Measurements from ENCODE around the gene ITGB2. TPM values are rescaled to one million over a fixed set of nuclear protein-coding genes. Genes with fewer than 3 reads are reported as not detected.

ITGB2 gene
- total RNA-seq, 1 experiment from 2014 or later, result 1.5 TPM

DNA sequence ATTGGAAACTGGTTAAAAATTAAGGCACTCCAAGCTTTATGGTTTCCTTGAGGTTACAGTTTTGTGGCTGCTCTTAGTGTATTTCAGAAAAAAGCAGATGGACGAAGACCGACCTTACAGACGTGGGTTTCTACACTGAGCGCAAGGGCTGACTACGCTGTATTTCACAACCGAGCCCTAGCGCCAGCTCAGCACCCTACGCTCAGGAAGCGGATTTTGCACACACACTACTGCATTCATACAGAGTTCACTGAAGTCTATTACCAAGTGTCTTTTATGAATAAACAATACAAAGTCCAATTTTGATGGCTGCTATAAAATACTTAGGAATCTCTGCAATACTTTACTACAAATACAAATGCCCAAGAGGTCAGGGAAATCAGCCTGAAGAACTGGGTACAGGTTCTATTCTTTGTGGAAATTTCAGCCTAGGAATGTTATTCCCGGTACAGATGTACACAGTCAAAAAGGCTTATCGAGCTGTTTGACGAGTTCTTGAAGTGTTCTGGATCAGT, 71.0 kb downstream of the ITGB2 start:
- H3K9me3 ChIP-seq (ENCODE audit: control insufficient read depth in 1 of 2, insufficient read depth in 1 of 2, low read depth in 1 of 2, low read length in 2 of 2), result no peaks in the 10 kb centered on the region
- no peaks in the 10 kb centered on the region for H3K27me3 ChIP-seq (ENCODE audit: insufficient read depth, low read length)
- no peak overlapping the region for H3K27ac ChIP-seq (ENCODE audit: low read depth, low read length)
- H3K9me2 ChIP-seq (ENCODE audit: insufficient read depth), result no peaks in the 10 kb centered on the region
- intact Hi-C loops (cut with micrococcal nuclease), result no loop called here
- TF ChIP-seq CEBPB (IDR thresholded peaks at IDR 0.05; ENCODE audit: low read depth) (no peak), SRF (IDR thresholded peaks at IDR 0.05; ENCODE audit: low read depth) (no peak), TCF7L2 (IDR thresholded peaks at IDR 0.05; ENCODE audit: borderline replicate concordance, extremely low read depth, insufficient read depth, insufficient read length) (no peak), SIN3A (IDR thresholded peaks at IDR 0.05; ENCODE audit: low read depth) (no peak), FOSL1 (IDR thresholded peaks at IDR 0.05; ENCODE audit: low read depth) (no peak), RAD21 (IDR thresholded peaks at IDR 0.05; ENCODE audit: low read depth) (no peak), ZNF274 (IDR thresholded peaks at IDR 0.05; ENCODE audit: low read depth, low read length) (no peak), CBX3 (IDR thresholded peaks at IDR 0.05; ENCODE audit: low read depth) (no peak), POLR2A (IDR thresholded peaks at IDR 0.05; ENCODE audit: borderline replicate concordance, extremely low read depth, insufficient read depth, insufficient read length) (no peak), JUND (IDR thresholded peaks at IDR 0.05) (no peak)
- TF ChIP-seq, protein P1, sequence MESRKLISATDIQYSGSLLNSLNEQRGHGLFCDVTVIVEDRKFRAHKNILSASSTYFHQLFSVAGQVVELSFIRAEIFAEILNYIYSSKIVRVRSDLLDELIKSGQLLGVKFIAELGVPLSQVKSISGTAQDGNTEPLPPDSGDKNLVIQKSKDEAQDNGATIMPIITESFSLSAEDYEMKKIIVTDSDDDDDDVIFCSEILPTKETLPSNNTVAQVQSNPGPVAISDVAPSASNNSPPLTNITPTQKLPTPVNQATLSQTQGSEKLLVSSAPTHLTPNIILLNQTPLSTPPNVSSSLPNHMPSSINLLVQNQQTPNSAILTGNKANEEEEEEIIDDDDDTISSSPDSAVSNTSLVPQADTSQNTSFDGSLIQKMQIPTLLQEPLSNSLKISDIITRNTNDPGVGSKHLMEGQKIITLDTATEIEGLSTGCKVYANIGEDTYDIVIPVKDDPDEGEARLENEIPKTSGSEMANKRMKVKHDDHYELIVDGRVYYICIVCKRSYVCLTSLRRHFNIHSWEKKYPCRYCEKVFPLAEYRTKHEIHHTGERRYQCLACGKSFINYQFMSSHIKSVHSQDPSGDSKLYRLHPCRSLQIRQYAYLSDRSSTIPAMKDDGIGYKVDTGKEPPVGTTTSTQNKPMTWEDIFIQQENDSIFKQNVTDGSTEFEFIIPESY (IDR thresholded peaks at IDR 0.05; ENCODE audit: extremely low read depth, insufficient replicate concordance, low read length), result no peak
- TF ChIP-seq, protein P2, sequence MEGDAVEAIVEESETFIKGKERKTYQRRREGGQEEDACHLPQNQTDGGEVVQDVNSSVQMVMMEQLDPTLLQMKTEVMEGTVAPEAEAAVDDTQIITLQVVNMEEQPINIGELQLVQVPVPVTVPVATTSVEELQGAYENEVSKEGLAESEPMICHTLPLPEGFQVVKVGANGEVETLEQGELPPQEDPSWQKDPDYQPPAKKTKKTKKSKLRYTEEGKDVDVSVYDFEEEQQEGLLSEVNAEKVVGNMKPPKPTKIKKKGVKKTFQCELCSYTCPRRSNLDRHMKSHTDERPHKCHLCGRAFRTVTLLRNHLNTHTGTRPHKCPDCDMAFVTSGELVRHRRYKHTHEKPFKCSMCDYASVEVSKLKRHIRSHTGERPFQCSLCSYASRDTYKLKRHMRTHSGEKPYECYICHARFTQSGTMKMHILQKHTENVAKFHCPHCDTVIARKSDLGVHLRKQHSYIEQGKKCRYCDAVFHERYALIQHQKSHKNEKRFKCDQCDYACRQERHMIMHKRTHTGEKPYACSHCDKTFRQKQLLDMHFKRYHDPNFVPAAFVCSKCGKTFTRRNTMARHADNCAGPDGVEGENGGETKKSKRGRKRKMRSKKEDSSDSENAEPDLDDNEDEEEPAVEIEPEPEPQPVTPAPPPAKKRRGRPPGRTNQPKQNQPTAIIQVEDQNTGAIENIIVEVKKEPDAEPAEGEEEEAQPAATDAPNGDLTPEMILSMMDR (IDR thresholded peaks at IDR 0.05 in 2 of 3, conservative IDR thresholded peaks at IDR 0.05 in 1 of 3; ENCODE audit: borderline replicate concordance in 1 of 3, insufficient read depth in 1 of 3, low read depth in 2 of 3, low read length in 2 of 3), result no peak
- TF ChIP-seq, protein P3, sequence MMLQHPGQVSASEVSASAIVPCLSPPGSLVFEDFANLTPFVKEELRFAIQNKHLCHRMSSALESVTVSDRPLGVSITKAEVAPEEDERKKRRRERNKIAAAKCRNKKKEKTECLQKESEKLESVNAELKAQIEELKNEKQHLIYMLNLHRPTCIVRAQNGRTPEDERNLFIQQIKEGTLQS (IDR thresholded peaks at IDR 0.05), result no peak
- H4K20me1 ChIP-seq (ENCODE audit: insufficient read depth), result no peaks in the 10 kb centered on the region
- DNase-seq (ENCODE audit: low read depth, low spot score) (no peak), ATAC-seq (no peak)
- TSS peak; percentile 35 for BruUV-seq (replicated peaks)
- CTCF ChIA-PET, result no interaction called here
- RAD21 ChIA-PET (ENCODE audit: low non-redundant PET in 1 of 2, low total read pairs in 2 of 2, uncharacterized antibody in 2 of 2, unreplicated experiment in 2 of 2), result no interaction called here
- H3K4me2 ChIP-seq (ENCODE audit: low read length), result no peak overlapping the region
- no peak overlapping the region for H3K9ac ChIP-seq (ENCODE audit: low read length)
- peaks cover 10 to 17% of the 10 kb centered on the region in 2 experiments; a peak in 3 of 4 replicates for H3K4me1 ChIP-seq (ENCODE audit: control insufficient read depth in 1 of 2, insufficient read depth in 2 of 2, low read length in 2 of 2)
- H3K36me3 ChIP-seq (ENCODE audit: control insufficient read depth in 1 of 2, insufficient read depth in 2 of 2, low read length in 2 of 2), result peaks cover 17 to 27% of the 10 kb centered on the region in 2 experiments; a peak in 3 of 4 replicates
- POLR2A ChIA-PET, result no interaction called here
- no peak overlapping the region for H2AFZ ChIP-seq (ENCODE audit: low read depth, low read length, poor library complexity, severe bottlenecking)
- no peak overlapping the region for H3K4me3 ChIP-seq (replicated peaks in 1 of 2; ENCODE audit: low read depth in 1 of 2, low read length in 2 of 2)
- peaks cover 15% of the 10 kb centered on the region; the same call in 1 of the 2 replicates for H3K79me2 ChIP-seq (ENCODE audit: insufficient read depth, low read length)
